PFSK-1 (cell line): ENCODE measurements around the gene EXTL1.

ENCODE experiments used
- FOXP2 ChIP-seq: optimal IDR thresholded peaks from 2 replicates; pipeline ENCODE3; 2011; ENCODE audit warnings: borderline replicate concordance, control low read depth, inconsistent platforms; ENCODE audit not compliant: insufficient read depth; ENCODE audit errors: extremely low read length, extremely low read depth
- POLR2AphosphoS5 ChIP-seq: IDR thresholded peaks from 2 replicates; pipeline ENCODE4 v1.6.1; 2012; ENCODE audit warnings: low read depth, mild to moderate bottlenecking, control low read depth, low read length, moderate library complexity
- REST ChIP-seq, 2 experiments: IDR thresholded peaks; 2 replicates each; pipeline versions ENCODE4 v1.6.1 to v1.8.0; 2011 to 2012; ENCODE audit warnings: low read depth in 2 of 2, low read length in 2 of 2, control low read depth in 1 of 2, inconsistent platforms in 1 of 2, mild to moderate bottlenecking in 1 of 2, moderate library complexity in 1 of 2; ENCODE audit not compliant: insufficient read depth in 1 of 2
- SIN3A ChIP-seq: IDR thresholded peaks from 2 replicates; pipeline ENCODE4 v1.6.1; 2012; ENCODE audit warnings: mild to moderate bottlenecking, low read length, moderate library complexity, borderline replicate concordance; ENCODE audit not compliant: insufficient read depth
- TAF1 ChIP-seq: IDR thresholded peaks from 2 replicates; pipeline ENCODE4 v1.6.1; 2012; ENCODE audit warnings: low read length, control low read depth, borderline replicate concordance; ENCODE audit not compliant: insufficient read depth

- TF ChIP-seq POLR2AphosphoS5 (no peak), REST (IDR thresholded peaks at IDR 0.05; ENCODE audit: insufficient read depth in 1 of 2, low read depth in 2 of 2, low read length in 2 of 2) (no peak), TAF1 (no peak), FOXP2 (no peak), SIN3A (no peak)
These were observed 22.8 kb downstream of the EXTL1 start for GRCh38 chr1:26044414-26044813.
